BJ (cell line): Measurements from ENCODE around the gene PRKCE. TPM values are rescaled to one million over a fixed set of nuclear protein-coding genes. Genes with fewer than 3 reads are reported as not detected.
A peak's percentile ranks its signal among the peaks of the same experiment; 100 is the strongest.

Source experiments
- CTCF ChIA-PET: fragments of 350-600 bp; formaldehyde crosslinking; extraction: SDS; loops from one replicate; lab custom pipeline; 2021; ENCODE audit warnings: antibody characterized with exemption, inconsistent platforms; lab: Yijun Ruan, JAX
- POLR2A ChIA-PET: fragments of 300-600 bp; sonication (Branson Sonifier 250); formaldehyde crosslinking; extraction: SDS; loops from one replicate; lab custom pipeline; 2021; ENCODE audit warnings: antibody characterized with exemption; lab: Charles Lee
- DNase-seq: peaks from one replicate; pipeline ENCODE4 v3.0.0-alpha.2; 2011; ENCODE audit warnings: low read depth
- H3K27me3 ChIP-seq: 2 replicates; pipeline ENCODE4 v1.6.0; 2011; ENCODE audit warnings: low read length; ENCODE audit not compliant: control insufficient read depth, insufficient read depth
- H3K36me3 ChIP-seq: 2 replicates; pipeline ENCODE4 v1.5.1; 2011; ENCODE audit warnings: low read length; ENCODE audit not compliant: control insufficient read depth, insufficient read depth
- H3K4me3 ChIP-seq: 2 replicates; pipeline ENCODE4 v1.5.1; 2011; ENCODE audit warnings: low read depth, mild to moderate bottlenecking, control low read depth, low read length
- polyA plus RNA-seq: library from polyadenylated mRNA; depleted of rRNA; stranded (reverse); fragments of >200 nt; gene quantifications from 2 replicates; pipeline ENCODE4 v1.2.3, GENCODE V29; 2011
- TF ChIP-seq, protein P1 (sequence below): IDR thresholded peaks from 2 replicates; pipeline ENCODE4 v1.5.1; 2011; ENCODE audit warnings: low read depth, mild to moderate bottlenecking, control low read depth, inconsistent platforms, low read length, moderate library complexity; ENCODE audit not compliant: insufficient read depth

The PRKCE gene
- polyA plus RNA-seq, 1 experiment, result 19.7 TPM

- CTCF ChIA-PET, result interaction anchor here (1.0 to 1.6 kb wide), 2 partner anchors 9 to 164 kb away, joined by 3 read pairs; no protein-coding TSS in a partner anchor
- H3K36me3 ChIP-seq, result no peaks in the 10 kb centered on the region
- no peak overlapping the region for H3K4me3 ChIP-seq
- DNase-seq, result no peak
- POLR2A ChIA-PET, result no interaction called here
- no peaks in the 10 kb centered on the region for H3K27me3 ChIP-seq
- TF ChIP-seq, protein P1, sequence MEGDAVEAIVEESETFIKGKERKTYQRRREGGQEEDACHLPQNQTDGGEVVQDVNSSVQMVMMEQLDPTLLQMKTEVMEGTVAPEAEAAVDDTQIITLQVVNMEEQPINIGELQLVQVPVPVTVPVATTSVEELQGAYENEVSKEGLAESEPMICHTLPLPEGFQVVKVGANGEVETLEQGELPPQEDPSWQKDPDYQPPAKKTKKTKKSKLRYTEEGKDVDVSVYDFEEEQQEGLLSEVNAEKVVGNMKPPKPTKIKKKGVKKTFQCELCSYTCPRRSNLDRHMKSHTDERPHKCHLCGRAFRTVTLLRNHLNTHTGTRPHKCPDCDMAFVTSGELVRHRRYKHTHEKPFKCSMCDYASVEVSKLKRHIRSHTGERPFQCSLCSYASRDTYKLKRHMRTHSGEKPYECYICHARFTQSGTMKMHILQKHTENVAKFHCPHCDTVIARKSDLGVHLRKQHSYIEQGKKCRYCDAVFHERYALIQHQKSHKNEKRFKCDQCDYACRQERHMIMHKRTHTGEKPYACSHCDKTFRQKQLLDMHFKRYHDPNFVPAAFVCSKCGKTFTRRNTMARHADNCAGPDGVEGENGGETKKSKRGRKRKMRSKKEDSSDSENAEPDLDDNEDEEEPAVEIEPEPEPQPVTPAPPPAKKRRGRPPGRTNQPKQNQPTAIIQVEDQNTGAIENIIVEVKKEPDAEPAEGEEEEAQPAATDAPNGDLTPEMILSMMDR, result no peak
Measured at GRCh38 chr2:45942237-45942738, 290.8 kb downstream of the PRKCE start.

DNA sequence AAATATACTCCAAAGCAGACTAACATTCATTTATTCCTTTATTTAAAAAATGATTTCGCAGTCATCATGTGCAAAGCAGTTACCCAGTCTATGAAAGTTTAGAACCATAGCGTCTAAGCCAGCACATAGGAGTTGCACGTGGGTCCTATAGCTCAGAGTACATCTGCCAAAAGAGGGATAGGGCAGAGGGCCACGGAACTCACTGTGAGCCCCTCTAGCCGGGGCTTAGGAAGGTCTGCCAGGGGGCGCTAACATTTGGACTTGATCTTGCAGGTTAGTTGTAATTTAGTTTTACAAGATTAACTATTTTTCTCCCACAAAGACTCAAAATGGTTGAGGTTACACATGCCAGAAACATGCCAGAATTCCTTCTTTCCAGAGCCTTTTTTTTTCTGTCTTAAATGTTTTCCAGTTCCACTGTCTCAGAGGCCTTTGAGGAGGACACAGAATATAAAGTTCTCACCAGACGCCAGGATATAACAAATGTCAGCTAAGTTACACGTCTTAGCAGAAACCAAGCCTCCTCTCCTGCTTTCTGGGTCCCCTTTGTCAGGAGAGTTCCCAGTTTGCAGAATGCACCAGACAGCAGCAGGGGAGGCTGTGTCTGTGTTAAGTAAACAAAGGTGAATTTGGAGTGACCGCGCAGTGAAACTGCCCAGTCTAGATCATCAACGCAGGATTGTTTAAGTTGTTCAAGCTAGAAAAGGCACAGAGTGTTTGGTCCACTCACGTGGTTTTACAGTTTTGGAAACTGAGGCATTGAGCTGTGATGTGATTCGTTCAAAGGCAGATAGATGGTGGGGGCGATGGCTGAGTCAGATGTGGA is 292.0 kb downstream of the PRKCE start:
- TF ChIP-seq, protein P1, result peak; percentile 18; the same call in 1 of the 2 replicates
- Histone ChIP-seq H3K36me3 (no peaks in the 10 kb centered on the region), H3K4me3 (no peak overlapping the region), H3K27me3 (no peaks in the 10 kb centered on the region)
- ChIA-PET POLR2A (no interaction called here), CTCF (interaction anchor here (1.0 to 1.7 kb wide), 4 partner anchors 12 to 50 kb away, joined by 3 to 7 read pairs (median 4); no protein-coding TSS in a partner anchor)
- DNase-seq, result no peak

DNA sequence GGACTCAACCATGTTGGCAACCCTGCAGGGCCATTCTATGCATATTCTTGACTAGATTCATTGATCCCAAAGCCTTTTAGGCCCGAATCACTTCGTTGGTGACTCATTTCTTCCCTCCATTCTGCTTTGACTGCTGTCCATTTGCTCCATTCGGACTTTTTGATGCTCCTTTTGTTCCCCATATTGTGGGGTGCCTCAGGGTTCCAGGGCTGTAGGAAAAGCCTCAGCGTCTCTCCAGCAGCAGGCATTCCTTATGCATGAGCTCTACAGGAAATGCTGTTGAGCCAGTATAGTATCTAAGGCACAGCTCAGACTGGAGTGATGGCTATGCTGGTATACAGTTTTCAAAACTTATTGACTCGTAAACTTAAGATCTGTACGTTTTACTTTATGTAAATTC is 292.6 kb downstream of the PRKCE start:
- H3K27me3 ChIP-seq, result no peaks in the 10 kb centered on the region
- H3K36me3 ChIP-seq, result no peaks in the 10 kb centered on the region
- CTCF ChIA-PET, result interaction anchor here (0.7 to 1.7 kb wide), 5 partner anchors 11 to 301 kb away, joined by 3 to 7 read pairs (median 3); no protein-coding TSS in a partner anchor
- DNase-seq, result no peak
- H3K4me3 ChIP-seq, result no peak overlapping the region
- TF ChIP-seq, protein P1, result no peak
- POLR2A ChIA-PET, result no interaction called here

- TF ChIP-seq, protein P1, result no peak
- Histone ChIP-seq H3K27me3 (no peaks in the 10 kb centered on the region), H3K4me3 (no peak overlapping the region), H3K36me3 (no peaks in the 10 kb centered on the region)
- ChIA-PET POLR2A (no interaction called here), CTCF (interaction anchor here (1.2 to 1.7 kb wide), 2 partner anchors 48 to 300 kb away, joined by 3 to 7 read pairs; no protein-coding TSS in a partner anchor)
- DNase-seq, result no peak
Measured at GRCh38 chr2:45945302-45945717, 293.8 kb downstream of the PRKCE start.

- POLR2A ChIA-PET, result no interaction called here
- CTCF ChIA-PET, result interaction anchor here (0.6 to 1.2 kb wide), 3 partner anchors 9 to 300 kb away, joined by 3 to 6 read pairs (median 3); no protein-coding TSS in a partner anchor
- TF ChIP-seq, protein P1, result no peak
- Histone ChIP-seq H3K36me3 (no peaks in the 10 kb centered on the region), H3K27me3 (no peaks in the 10 kb centered on the region), H3K4me3 (no peak overlapping the region)
- no peak for DNase-seq
Measured at GRCh38 chr2:45946023-45946422, 294.5 kb downstream of the PRKCE start.
